SK-N-MC (cell line): ENCODE measurements around the gene IL7R.

Source experiments
- EZH2 ChIP-seq: fragments of 200-600 bp; sonication (generic); IDR thresholded peaks from one replicate; pipeline ENCODE4 v1.6.1; 2017; ENCODE audit warnings: antibody characterized with exemption
- FOXP2 ChIP-seq: optimal IDR thresholded peaks from 2 replicates; pipeline ENCODE3; 2011; ENCODE audit warnings: mild to moderate bottlenecking, moderate library complexity; ENCODE audit not compliant: insufficient read depth; ENCODE audit errors: extremely low read length, control extremely low read depth
- POLR2AphosphoS5 ChIP-seq: IDR thresholded peaks from 2 replicates; pipeline ENCODE4 v1.6.1; 2012; ENCODE audit warnings: mild to moderate bottlenecking, low read depth, low read length, borderline replicate concordance

GRCh38 chr5:35919191-35919590 is 62.5 kb downstream of the IL7R start:
- TF ChIP-seq EZH2 (no peak), POLR2AphosphoS5 (no peak), FOXP2 (no peak)
